ENCODE data around the gene DHX58. TPM values are rescaled to one million over a fixed set of nuclear protein-coding genes. Genes with fewer than 3 reads are reported as not detected.

Gene DHX58
- total and polyA plus RNA-seq, 3 donors from 2014 or later, result 35.9 to 56.3 (median 51.1) TPM

DNA sequence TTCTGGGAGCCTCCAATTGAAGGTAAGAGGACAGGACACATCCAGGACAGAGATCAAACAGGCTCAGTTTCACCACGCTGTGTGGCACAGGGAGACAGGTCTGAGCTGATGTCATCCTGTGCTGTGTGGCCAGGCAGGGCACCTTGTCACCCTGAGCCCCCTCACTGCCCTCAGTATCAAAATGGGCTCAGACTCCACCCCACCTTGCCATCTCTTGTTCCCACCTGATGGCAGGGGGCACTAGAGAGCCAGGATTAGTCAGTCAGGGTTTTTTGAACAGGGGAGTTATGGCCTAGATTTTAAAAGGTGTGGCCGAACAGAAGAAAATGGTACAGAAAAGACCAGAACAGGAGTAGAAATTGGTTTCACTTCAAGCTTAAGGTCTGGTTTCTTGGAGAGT is 6.0 kb upstream of the DHX58 start:
- 67 to 81% methylated on average over 1 to 2 of the region's 2 CpGs for WGBS, 2 donors
- TF ChIP-seq, protein P1, sequence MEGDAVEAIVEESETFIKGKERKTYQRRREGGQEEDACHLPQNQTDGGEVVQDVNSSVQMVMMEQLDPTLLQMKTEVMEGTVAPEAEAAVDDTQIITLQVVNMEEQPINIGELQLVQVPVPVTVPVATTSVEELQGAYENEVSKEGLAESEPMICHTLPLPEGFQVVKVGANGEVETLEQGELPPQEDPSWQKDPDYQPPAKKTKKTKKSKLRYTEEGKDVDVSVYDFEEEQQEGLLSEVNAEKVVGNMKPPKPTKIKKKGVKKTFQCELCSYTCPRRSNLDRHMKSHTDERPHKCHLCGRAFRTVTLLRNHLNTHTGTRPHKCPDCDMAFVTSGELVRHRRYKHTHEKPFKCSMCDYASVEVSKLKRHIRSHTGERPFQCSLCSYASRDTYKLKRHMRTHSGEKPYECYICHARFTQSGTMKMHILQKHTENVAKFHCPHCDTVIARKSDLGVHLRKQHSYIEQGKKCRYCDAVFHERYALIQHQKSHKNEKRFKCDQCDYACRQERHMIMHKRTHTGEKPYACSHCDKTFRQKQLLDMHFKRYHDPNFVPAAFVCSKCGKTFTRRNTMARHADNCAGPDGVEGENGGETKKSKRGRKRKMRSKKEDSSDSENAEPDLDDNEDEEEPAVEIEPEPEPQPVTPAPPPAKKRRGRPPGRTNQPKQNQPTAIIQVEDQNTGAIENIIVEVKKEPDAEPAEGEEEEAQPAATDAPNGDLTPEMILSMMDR (IDR thresholded peaks at IDR 0.05), result peak in 2 of 3 experiments; percentile 35 to 55
- TF ChIP-seq POLR2A (IDR thresholded peaks at IDR 0.05), result no peak
- H3K27ac ChIP-seq, result no peak overlapping the region
- H3K4me1 ChIP-seq, result peaks cover 13% of the 10 kb centered on the region
- intact Hi-C loops (cut with DNase I; ENCODE audit: low total_unique reads), result no loop called here
- no peaks in the 10 kb centered on the region for H3K36me3 ChIP-seq (ENCODE audit: low read depth, missing control alignments)
- no peak overlapping the region for H3K4me3 ChIP-seq
- H3K9me3 ChIP-seq, result no peaks in the 10 kb centered on the region
- DNase-seq, result no peak
- H3K27me3 ChIP-seq, result no peaks in the 10 kb centered on the region

DNA sequence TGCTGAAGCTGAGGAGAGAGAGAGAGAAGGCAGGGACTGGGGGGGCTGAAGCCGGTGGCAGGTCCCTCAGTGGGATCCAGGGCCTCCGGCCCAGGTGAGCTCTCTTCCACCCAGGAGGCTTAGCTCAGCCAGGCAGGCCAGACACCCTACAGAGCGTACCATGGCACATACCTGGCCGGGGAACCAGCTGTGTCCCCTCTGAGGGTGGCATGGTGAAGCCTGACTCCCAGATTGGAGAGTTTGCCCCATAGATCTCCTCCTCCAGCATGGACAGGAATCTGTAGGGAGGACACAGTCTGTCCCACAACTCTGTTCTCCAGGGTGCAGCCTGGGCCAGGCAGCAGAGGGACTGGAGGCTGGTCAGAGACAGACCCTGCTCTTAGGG is 5.6 kb upstream of the DHX58 start:
- Histone ChIP-seq H3K4me3 (no peak overlapping the region), H3K36me3 (ENCODE audit: low read depth, missing control alignments) (no peaks in the 10 kb centered on the region), H3K4me1 (peaks cover 16% of the 10 kb centered on the region), H3K27ac (no peak overlapping the region), H3K9me3 (no peaks in the 10 kb centered on the region), H3K27me3 (no peaks in the 10 kb centered on the region)
- WGBS, 2 donors, result 78 to 90% methylated on average over 3 to 4 of the region's 4 CpGs
- DNase-seq, result no peak
- intact Hi-C loops (cut with DNase I; ENCODE audit: low total_unique reads), result no loop called here
- no peak for TF ChIP-seq POLR2A (IDR thresholded peaks at IDR 0.05)

- Histone ChIP-seq H3K27ac (no peak overlapping the region), H3K4me1 (peaks cover 21% of the 10 kb centered on the region), H3K36me3 (ENCODE audit: low read depth, missing control alignments) (no peaks in the 10 kb centered on the region), H3K9me3 (no peaks in the 10 kb centered on the region), H3K27me3 (no peaks in the 10 kb centered on the region), H3K4me3 (no peak overlapping the region)
- intact Hi-C loops (cut with DNase I; ENCODE audit: low total_unique reads), result no loop called here
- 72 to 78% methylated on average over 12 to 30 of the region's 30 CpGs for WGBS, 2 donors
- no peak for DNase-seq
- TF ChIP-seq, protein P1 (IDR thresholded peaks at IDR 0.05), result no peak
Observed at GRCh38 chr17:42117397-42118125, 5.0 kb upstream of the DHX58 start.

DNA sequence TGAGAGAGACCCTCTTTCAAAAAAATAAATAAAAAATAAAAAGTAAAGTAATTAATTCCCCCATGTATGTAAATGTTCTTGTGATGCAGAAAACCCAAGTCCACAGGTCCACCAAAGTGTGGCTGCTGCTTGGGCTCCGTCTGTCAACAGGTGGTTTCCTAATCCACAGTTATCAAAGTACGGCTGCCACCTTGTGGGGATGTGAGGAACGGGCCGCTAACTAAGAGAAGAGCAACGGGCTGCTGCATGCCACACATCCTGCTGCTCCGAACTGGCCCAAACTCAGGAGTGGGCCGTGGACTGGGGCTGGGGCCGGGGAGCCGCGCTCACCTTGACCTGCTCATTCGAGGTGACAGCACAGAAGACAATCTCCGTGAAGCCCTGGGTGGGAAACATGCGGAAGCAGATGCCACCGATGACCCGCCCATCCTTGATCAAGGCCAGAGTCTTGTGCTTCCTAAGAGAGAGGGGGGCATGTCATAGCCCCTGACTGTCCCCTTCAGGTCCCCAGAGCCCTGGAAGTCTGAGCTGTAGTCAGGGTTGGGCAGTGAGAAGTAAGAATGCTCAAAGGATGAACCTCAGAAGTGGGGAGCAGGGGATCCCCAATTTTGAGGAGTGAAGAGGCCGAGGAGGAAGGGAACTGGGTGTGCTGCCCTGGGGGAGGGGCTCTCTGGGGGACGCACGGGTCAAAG is 4.3 kb upstream of the DHX58 start:
- H3K4me1 ChIP-seq, result peaks cover 19% of the 10 kb centered on the region

GRCh38 chr17:42114118-42114517 is 1.6 kb upstream of the DHX58 start:
- Histone ChIP-seq H3K9me3 (no peaks in the 10 kb centered on the region), H3K4me3 (no peak overlapping the region), H3K36me3 (ENCODE audit: low read depth, missing control alignments) (no peaks in the 10 kb centered on the region), H3K4me1 (peaks cover 20% of the 10 kb centered on the region), H3K27me3 (no peaks in the 10 kb centered on the region), H3K27ac (no peak overlapping the region)
- intact Hi-C loops (cut with DNase I; ENCODE audit: low total_unique reads), result loop anchor here (5.0 kb wide), 1 partner anchor 147 kb away; the partner anchor contains the start of gene CNP
- no peak for DNase-seq
- 88 to 89% methylated on average over 9 of the region's 9 CpGs for WGBS, 2 donors
- TF ChIP-seq, protein P1 (IDR thresholded peaks at IDR 0.05), result no peak

More for the DNA sequence above, 4.3 kb upstream of the DHX58 start:
- intact Hi-C loops (cut with DNase I; ENCODE audit: low total_unique reads), result no loop called here
- peak; percentile 93 for DNase-seq
- Histone ChIP-seq H3K36me3 (ENCODE audit: low read depth, missing control alignments) (no peaks in the 10 kb centered on the region), H3K9me3 (no peaks in the 10 kb centered on the region), H3K27ac (no peak overlapping the region), H3K4me3 (no peak overlapping the region), H3K27me3 (no peaks in the 10 kb centered on the region)
- 32 to 63% methylated on average over 15 to 18 of the region's 18 CpGs for WGBS, 2 donors
- no peak for TF ChIP-seq POLR2A (IDR thresholded peaks at IDR 0.05)
- TF ChIP-seq, protein P1 (IDR thresholded peaks at IDR 0.05), result peak; percentile 76 to 89 (median 85)

All from testis (tissue), 3 donors.